Fibroblast of skin of abdomen (primary cell): ENCODE data around the gene GPSM1.

Experiments
- DNase-seq: peaks from one replicate; pipeline ENCODE4 v3.0.0-alpha.2; 2013

GPSM1 gene

DNA sequence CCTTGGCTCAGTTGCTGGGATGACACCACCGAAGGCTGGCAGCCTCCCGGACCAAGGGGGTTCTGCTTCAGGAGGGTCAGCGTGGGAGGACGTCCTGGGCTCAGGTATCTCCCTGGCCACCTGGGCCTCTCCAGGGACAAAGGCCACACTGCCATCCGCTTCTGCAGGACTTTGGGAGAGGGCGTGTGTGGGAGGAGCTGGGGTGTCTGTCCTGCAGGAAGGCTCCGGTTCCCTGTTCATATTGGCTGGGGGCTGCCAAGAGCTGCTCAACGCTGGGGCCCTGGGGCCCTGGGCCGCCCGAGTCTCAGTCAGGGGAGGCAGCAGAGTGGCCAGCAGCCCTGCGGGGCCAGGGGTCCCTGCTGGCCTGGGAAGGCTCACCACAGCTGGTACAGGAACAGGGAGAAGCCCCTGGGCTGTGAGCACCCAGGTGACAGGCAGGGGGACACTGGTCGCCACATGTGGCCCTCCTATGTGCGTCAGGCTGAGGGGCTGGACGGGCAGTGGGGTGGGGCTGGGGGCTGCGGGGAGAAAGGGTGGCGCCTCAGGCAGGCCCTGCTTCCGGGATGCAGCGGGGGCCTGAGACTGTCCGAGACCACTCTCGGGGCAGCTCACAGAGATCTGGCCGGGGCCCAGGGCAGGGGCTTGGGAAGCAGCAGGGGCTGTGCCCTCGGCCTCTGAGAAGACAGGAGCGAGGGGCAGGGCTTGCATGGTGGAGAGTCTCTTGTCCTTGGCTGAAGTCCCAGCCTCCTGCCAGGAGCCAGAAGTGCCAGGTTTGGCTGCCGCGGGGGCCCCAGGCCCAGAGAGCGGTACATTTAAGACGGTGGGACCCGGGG is 51.0 kb downstream of the GPSM1 start:
- no peak for DNase-seq

- DNase-seq: no peak
Measured at GRCh38 chr9:136379003-136379287, 51.6 kb downstream of the GPSM1 start.

- DNase-seq: no peak
Measured at GRCh38 chr9:136379401-136379800, 52.1 kb downstream of the GPSM1 start.

- DNase-seq: no peak
Measured at GRCh38 chr9:136379891-136380290, 52.6 kb downstream of the GPSM1 start.

- no peak for DNase-seq
Measured at GRCh38 chr9:136380381-136380780, 53.0 kb downstream of the GPSM1 start.

DNA sequence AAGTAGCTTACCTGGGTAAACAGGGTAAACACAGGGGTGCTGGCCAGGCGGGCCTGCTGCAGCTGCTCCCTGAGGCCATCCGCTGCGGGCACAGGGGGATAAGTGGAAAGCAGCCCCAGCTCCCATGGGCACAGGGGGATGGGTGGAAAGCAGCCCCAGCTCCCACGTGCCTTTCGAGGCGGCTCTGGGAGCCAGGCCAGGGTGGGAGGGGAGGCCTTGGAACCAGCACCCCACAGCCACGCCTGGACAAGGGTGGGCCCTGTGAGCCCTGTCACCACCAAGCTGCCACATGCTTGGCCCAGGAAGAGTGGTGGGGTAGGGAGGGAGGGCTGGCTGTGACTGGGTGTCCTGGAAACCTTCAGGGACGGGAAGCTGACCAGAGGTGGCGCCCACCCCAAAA is 54.0 kb downstream of the GPSM1 start:
- no peak for DNase-seq

- no peak for DNase-seq
Measured at GRCh38 chr9:136381966-136382513, 54.7 kb downstream of the GPSM1 start.

- DNase-seq: no peak
Measured at GRCh38 chr9:136383436-136383835, 56.1 kb downstream of the GPSM1 start.

DNA sequence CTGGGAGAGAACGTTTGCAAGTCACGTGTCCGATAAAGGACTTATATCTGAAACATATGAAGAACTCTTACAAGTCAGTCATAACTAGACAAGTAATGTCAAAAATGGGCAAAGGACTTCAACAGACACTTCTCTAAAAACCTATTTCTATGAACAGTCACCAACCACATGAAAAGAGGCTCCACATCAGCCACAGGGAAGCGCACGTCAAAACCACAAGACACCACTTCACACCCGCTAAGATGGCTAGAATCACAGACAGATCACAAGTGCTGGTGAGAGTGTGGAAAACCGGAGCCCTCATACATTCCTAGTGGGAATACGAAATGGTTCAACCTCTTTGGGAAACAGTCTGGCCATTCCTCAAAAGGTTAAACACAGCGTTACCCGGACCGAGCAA is 57.7 kb downstream of the GPSM1 start:
- DNase-seq: no peak

GRCh38 chr9:136386018-136386417 is 58.7 kb downstream of the GPSM1 start:
- no peak for DNase-seq

DNA sequence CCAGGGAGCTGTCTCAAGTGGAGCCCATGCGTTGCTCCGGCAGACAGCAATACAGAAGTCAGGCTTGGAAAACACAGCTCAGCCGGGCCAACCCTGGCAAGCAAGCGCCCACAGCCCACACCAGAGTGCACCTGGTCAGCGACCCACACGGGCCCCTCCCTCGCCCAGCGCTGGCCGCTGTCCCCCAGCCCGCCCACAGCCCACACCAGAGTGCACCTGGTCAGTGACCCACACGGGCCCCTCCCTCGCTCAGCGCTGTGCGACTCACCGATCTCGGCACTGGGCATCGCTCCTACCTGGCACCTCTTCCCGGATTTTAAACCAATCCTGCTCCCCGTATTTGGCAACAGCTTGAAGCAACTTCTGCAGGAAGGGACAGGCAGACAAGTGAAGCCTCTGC is 59.9 kb downstream of the GPSM1 start:
- no peak for DNase-seq

- DNase-seq: no peak
Measured at GRCh38 chr9:136389396-136389795, 62.1 kb downstream of the GPSM1 start.

DNA sequence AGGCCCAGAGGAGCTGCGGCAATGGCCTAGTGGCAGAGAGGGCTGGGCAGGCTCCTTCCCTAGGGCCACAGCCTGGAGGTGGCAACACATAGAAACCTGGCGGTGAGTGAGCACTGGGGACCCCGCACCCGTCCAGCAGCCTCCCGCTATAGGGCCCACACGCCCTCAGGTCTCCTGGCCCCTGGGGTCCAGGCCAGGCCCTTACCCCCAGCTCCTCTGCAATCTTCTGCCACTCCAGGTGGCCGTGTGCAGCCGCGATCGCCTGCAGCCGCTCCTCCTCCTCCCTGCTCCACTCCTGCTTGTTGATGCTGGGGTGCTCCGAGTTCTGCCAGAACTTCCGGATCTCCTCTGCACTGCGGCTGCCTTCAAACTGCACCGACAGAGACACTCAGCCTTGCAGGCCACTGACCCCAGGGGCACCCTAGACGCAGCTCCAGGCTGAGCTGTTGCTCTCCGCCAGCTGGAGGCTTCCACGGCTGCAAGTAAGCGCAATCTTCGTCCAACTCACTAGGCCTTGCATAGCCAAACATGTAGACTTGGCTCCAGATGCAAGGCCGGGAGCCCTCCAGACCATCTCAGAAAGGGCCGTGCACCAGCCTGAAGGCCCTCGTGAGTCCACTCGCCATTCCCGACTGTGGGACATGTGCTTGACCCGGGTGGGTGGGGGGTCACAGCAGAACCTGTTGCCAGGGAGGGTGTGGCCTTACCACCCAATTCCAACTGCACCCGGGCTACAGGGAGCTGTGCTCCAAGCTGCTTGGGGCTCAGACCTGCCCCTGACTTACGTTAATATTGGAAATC is 64.6 kb downstream of the GPSM1 start:
- no peak for DNase-seq

DNA sequence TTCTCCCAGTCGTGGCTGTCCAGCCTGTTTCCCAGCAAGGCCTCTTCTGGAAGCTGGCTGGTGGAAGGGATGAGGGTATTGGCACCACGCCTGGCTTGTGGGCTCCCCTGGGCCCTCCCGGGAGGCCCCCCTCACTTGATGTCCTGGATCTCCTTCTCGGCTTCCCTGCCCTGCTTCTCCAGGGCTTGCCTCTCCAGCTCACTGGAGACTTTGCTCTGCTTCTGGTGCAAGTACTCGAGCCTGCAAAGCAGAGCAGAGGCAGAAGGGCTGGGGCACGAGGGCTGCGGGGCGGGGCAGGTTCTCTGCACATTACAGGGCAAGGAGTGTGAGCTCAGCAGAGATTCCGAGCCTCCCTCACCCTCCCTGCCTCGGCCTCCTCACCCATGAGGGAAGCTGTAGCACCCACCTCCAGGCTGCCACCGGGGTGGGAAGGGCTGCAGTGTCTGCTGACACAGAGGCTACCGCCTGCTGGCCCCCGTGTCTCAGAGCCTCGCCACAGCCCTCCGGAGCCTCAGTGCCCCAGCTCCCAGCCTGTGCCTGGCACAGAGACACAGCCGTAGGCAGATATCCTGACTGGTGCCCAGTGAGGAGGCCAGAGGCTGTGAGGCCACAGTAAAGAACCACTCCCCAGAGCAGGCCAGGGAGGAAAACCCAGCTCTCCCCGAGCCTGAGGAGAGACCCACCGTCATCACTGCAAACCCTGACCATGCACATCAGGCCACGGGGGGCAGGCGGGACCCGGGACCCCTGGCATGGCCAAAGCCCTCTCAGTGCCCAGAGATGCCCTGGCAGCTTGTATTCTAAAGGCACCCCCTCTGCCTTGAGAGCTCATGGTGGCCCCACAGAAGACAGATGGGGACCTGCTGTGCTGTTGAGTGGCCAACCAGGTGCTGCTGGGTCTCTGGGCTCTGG is 65.5 kb downstream of the GPSM1 start:
- no peak for DNase-seq

DNA sequence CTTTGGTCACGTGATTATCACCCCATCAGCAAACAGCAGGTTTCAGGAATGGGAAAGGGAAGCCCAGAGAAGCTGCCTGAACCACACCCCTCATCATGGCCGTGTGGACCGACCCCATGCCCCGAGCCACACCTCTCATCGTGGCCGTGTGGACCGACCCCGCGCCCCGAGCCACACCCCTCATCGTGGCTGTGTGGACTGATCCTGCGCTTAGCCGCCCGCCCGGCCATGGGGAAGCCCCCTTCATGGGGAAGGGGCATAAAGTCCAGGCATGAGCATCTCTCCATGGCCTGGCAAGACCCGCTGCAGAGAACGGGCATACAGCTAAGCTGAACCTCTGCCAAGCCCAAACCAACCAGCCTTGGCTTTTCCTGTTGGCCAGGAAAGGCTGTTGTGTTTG is 66.2 kb downstream of the GPSM1 start:
- DNase-seq: no peak

GRCh38 chr9:136394312-136395019 is 67.1 kb downstream of the GPSM1 start:
- DNase-seq: no peak

DNA sequence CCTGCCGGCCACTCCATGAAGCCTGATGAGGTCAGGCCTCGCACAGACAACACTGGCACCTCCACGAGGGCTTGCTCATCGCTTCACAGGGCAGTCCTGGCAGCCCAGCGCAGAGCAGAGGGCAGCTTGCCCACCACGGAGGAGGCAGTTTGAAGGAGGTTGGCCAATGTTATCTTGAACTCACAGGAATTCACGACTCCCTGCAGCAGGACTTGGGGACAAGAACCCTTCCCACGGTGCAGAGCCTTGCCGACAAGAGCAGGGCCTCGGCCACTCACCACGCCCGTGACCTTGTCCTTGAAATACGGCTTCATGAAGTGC is 67.6 kb downstream of the GPSM1 start:
- DNase-seq: no peak

DNA sequence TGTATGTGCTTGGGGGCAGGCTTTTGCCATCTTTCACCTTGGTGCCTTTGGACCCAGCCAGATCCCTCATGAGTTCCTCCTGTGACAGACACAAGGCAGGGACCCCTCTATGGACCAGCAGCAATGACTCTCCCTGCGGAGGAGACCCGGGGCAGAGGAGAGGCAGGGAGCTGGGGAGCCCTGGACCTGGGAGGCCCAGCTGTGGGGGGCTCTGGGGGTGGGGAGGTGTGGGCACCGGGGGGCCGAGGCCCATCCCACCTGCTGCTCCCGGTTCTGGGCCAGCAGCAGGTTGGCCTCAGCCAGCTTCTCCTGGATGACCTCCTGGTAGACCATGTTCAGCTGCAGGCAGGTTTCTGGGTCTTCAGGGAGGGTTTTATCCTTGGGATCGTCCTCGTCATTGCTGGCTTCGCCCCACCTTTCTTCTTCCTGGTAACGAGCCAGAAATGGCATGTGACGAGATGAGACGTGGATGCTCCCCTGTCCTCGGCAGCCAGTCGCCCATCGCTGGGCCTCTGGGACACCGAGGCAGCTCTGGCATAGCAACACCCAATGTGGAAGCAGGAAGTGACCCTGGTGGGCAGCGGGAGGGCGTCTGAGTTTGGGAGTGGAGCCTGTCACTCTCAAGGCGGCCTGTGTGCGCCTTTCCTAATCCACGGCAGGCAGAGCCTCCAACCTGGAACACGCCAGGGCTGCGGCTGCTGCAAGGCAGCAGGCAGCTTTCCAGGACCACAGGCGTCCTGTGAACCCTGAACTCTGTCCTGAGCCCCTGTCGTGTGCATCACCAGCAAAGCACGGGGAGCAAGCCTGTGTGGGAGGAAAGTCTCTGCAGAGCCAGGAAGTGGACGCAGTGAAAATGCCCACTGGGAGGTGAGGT is 68.2 kb downstream of the GPSM1 start:
- no peak for DNase-seq

GRCh38 chr9:136396219-136396515 is 68.8 kb downstream of the GPSM1 start:
- no peak for DNase-seq

GRCh38 chr9:136397643-136398042 is 70.3 kb downstream of the GPSM1 start:
- DNase-seq: no peak

DNA sequence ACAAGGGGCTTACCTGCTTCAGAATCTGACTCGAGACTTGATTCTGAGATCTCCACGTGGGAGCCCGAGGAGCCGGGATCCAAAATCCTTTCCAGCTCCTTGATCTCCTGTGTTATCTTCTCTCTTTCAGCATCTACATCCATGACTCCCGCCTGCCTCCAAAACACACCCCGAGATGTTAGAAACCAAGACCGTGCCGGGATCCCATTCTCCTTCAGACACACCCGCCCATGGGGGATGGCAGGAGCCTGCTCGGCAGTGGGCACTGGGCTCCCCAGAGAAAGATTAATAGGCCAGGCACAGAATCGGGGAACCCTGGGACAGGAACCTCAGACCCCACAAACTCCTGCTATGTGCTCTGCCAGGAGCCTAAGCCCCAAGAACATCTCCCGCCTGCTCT is 70.9 kb downstream of the GPSM1 start:
- DNase-seq: no peak
